Measurements from ENCODE around the gene LCN6.
"Not testable (repeated sequence)": the region's sequence is repeated elsewhere in the genome, so short reads cannot be mapped to it uniquely, and the experiment has no call there.

The LCN6 gene

GRCh38 chr9:136722093-136722968 lies 26.0 kb downstream of the LCN6 start:
- DNase-seq = no peak

- no peak for DNase-seq
Measured at GRCh38 chr9:136721339-136722092, 26.8 kb downstream of the LCN6 start.

- no peak for DNase-seq
Measured at GRCh38 chr9:136720898-136721338, 27.4 kb downstream of the LCN6 start.

GRCh38 chr9:136720251-136720897 lies 28.0 kb downstream of the LCN6 start:
- DNase-seq = no peak

GRCh38 chr9:136719195-136719880 lies 29.0 kb downstream of the LCN6 start:
- DNase-seq = no peak

- no peak for DNase-seq
Measured at GRCh38 chr9:136718345-136719194, 29.8 kb downstream of the LCN6 start.

- no peak for DNase-seq
Measured at GRCh38 chr9:136717399-136717798, 30.9 kb downstream of the LCN6 start.

GRCh38 chr9:136714893-136715274 lies 33.4 kb downstream of the LCN6 start:
- no peak for DNase-seq

- DNase-seq = no peak
Measured at GRCh38 chr9:136714096-136714892, 34.0 kb downstream of the LCN6 start.

- no peak for DNase-seq
Measured at GRCh38 chr9:136713550-136713949, 34.8 kb downstream of the LCN6 start.

- no peak for DNase-seq
Measured at GRCh38 chr9:136712690-136713544, 35.4 kb downstream of the LCN6 start.

GRCh38 chr9:136711751-136712689 lies 36.3 kb downstream of the LCN6 start, which contains the start of gene DIPK1B:
DIPK1B (plus strand) TSS chr9:136712572; CDS start chr9:136712666, 94 bp downstream.
- DNase-seq = no peak

GRCh38 chr9:136711219-136711648 lies 37.1 kb downstream of the LCN6 start:
- DNase-seq = not testable (repeated sequence)

- no peak for DNase-seq
Measured at GRCh38 chr9:136710543-136710942, 37.8 kb downstream of the LCN6 start.

GRCh38 chr9:136709454-136710109 lies 38.7 kb downstream of the LCN6 start:
- DNase-seq = no peak

GRCh38 chr9:136707849-136708517 lies 40.3 kb downstream of the LCN6 start:
- DNase-seq = no peak

- DNase-seq = no peak
Measured at GRCh38 chr9:136707011-136707410, 41.3 kb downstream of the LCN6 start.
